Measurements from ENCODE around the gene TMEM150B.

DNA sequence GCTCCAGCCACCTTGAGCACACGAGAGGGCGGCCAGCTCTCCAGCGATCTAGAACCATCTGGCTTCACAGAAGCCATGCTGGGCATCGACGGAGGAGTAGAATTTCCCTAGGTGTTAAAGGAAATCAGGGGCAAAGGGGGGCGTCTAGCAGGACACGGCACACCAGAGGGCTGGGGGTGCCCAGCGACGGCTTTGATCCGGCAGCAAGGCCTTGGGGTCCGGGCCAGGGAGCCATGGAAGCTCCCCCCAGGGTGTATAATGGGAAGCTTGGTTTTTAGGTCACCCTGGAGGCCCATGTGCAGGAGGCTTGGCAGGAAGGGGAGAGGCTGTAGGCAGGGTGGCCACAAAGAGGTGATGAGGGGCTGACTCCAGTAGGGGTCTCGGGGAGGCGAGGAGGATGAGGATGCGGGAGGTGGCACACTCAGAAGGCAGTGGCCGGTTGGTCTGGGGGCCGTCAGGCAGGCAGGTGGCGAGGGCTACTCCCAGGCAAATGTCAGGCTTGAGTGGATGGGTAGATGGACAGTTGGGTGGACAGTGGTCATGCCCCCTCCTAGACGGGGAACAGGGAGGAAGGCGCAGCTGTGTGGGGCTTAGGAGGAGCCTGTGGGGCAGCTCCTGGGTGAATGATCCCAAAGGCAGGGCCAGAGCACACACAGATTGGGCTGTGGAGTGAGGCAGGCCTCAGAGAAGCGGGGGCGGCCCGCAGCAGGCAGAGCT lies 20.1 kb upstream of the TMEM150B start:
- TF ChIP-seq, protein P1, sequence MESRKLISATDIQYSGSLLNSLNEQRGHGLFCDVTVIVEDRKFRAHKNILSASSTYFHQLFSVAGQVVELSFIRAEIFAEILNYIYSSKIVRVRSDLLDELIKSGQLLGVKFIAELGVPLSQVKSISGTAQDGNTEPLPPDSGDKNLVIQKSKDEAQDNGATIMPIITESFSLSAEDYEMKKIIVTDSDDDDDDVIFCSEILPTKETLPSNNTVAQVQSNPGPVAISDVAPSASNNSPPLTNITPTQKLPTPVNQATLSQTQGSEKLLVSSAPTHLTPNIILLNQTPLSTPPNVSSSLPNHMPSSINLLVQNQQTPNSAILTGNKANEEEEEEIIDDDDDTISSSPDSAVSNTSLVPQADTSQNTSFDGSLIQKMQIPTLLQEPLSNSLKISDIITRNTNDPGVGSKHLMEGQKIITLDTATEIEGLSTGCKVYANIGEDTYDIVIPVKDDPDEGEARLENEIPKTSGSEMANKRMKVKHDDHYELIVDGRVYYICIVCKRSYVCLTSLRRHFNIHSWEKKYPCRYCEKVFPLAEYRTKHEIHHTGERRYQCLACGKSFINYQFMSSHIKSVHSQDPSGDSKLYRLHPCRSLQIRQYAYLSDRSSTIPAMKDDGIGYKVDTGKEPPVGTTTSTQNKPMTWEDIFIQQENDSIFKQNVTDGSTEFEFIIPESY (IDR thresholded peaks at IDR 0.05; ENCODE audit: borderline replicate concordance, low read depth): no peak
- TF ChIP-seq, protein P2, sequence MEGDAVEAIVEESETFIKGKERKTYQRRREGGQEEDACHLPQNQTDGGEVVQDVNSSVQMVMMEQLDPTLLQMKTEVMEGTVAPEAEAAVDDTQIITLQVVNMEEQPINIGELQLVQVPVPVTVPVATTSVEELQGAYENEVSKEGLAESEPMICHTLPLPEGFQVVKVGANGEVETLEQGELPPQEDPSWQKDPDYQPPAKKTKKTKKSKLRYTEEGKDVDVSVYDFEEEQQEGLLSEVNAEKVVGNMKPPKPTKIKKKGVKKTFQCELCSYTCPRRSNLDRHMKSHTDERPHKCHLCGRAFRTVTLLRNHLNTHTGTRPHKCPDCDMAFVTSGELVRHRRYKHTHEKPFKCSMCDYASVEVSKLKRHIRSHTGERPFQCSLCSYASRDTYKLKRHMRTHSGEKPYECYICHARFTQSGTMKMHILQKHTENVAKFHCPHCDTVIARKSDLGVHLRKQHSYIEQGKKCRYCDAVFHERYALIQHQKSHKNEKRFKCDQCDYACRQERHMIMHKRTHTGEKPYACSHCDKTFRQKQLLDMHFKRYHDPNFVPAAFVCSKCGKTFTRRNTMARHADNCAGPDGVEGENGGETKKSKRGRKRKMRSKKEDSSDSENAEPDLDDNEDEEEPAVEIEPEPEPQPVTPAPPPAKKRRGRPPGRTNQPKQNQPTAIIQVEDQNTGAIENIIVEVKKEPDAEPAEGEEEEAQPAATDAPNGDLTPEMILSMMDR (IDR thresholded peaks at IDR 0.05): no peak
- TF ChIP-seq MXI1 (IDR thresholded peaks at IDR 0.05; ENCODE audit: low read depth, low read length) (no peak), POLR2AphosphoS5 (IDR thresholded peaks at IDR 0.05; ENCODE audit: low read depth, low read length) (no peak), YY1 (IDR thresholded peaks at IDR 0.05; ENCODE audit: low read depth) (no peak), GABPA (IDR thresholded peaks at IDR 0.05; ENCODE audit: low read depth) (no peak), FOXM1 (IDR thresholded peaks at IDR 0.05; ENCODE audit: low read depth) (no peak), TEAD4 (IDR thresholded peaks at IDR 0.05; ENCODE audit: borderline replicate concordance, insufficient read depth) (no peak), RXRA (IDR thresholded peaks at IDR 0.05; ENCODE audit: borderline replicate concordance, low read depth) (no peak), RFX5 (IDR thresholded peaks at IDR 0.05; ENCODE audit: low read length) (no peak), EZH2phosphoT487 (IDR thresholded peaks at IDR 0.05; ENCODE audit: borderline replicate concordance, low read depth) (no peak), SIN3A (IDR thresholded peaks at IDR 0.05; ENCODE audit: borderline replicate concordance, low read depth, low read length) (no peak), FOSL2 (IDR thresholded peaks at IDR 0.05; ENCODE audit: borderline replicate concordance, low read depth) (no peak)
- TF ChIP-seq, protein P3, sequence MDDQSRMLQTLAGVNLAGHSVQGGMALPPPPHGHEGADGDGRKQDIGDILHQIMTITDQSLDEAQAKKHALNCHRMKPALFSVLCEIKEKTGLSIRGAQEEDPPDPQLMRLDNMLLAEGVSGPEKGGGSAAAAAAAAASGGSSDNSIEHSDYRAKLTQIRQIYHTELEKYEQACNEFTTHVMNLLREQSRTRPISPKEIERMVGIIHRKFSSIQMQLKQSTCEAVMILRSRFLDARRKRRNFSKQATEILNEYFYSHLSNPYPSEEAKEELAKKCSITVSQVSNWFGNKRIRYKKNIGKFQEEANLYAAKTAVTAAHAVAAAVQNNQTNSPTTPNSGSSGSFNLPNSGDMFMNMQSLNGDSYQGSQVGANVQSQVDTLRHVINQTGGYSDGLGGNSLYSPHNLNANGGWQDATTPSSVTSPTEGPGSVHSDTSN (IDR thresholded peaks at IDR 0.05): no peak
